NCI-H446 (cell line): ENCODE results near the gene MEI4.
"Not testable (repeated sequence)": the region's sequence is repeated elsewhere in the genome, so short reads cannot be mapped to it uniquely, and the experiment has no call there.

ENCODE experiments used
- DNase-seq, 2 experiments: peaks; one replicate each; lab custom pipeline; 2025; lab: John Stamatoyannopoulos, UW

Gene MEI4

GRCh38 chr6:77683515-77683914 lies 30.7 kb downstream of the MEI4 start:
- DNase-seq = no peak

- no peak for DNase-seq
These were observed 34.1 kb downstream of the MEI4 start for GRCh38 chr6:77686931-77687330.

- DNase-seq = no peak
These were observed 35.8 kb downstream of the MEI4 start for GRCh38 chr6:77688649-77689048.

- DNase-seq = not testable (repeated sequence)
These were observed 47.3 kb downstream of the MEI4 start for GRCh38 chr6:77700095-77700494.

GRCh38 chr6:77707603-77708002 lies 54.8 kb downstream of the MEI4 start:
- DNase-seq = no peak

GRCh38 chr6:77715588-77715987 lies 62.7 kb downstream of the MEI4 start:
- DNase-seq = no peak

- DNase-seq = no peak
These were observed 63.5 kb downstream of the MEI4 start for GRCh38 chr6:77716311-77716710.

GRCh38 chr6:77736010-77736409 lies 83.2 kb downstream of the MEI4 start:
- DNase-seq = not testable (repeated sequence)

GRCh38 chr6:77740380-77740779 lies 87.5 kb downstream of the MEI4 start:
- no peak for DNase-seq

- DNase-seq = not testable (repeated sequence)
These were observed 99.3 kb downstream of the MEI4 start for GRCh38 chr6:77752156-77752555.

GRCh38 chr6:77762386-77762785 lies 109.5 kb downstream of the MEI4 start:
- DNase-seq = no peak

GRCh38 chr6:77763124-77763523 lies 110.3 kb downstream of the MEI4 start:
- DNase-seq = no peak

- no peak for DNase-seq
These were observed 111.5 kb downstream of the MEI4 start for GRCh38 chr6:77764364-77764763.

- DNase-seq = no peak
These were observed 120.5 kb downstream of the MEI4 start for GRCh38 chr6:77773157-77773822.

- no peak for DNase-seq
These were observed 121.6 kb downstream of the MEI4 start for GRCh38 chr6:77774457-77774856.

- no peak for DNase-seq
These were observed 123.6 kb downstream of the MEI4 start for GRCh38 chr6:77776441-77776840.

- no peak for DNase-seq
These were observed 125.7 kb downstream of the MEI4 start for GRCh38 chr6:77778527-77778926.

GRCh38 chr6:77786935-77787629 lies 134.2 kb downstream of the MEI4 start:
- no peak for DNase-seq

GRCh38 chr6:77796824-77797809 lies 144.3 kb downstream of the MEI4 start:
- no peak for DNase-seq

- no peak for DNase-seq
These were observed 159.5 kb downstream of the MEI4 start for GRCh38 chr6:77812304-77812703.

GRCh38 chr6:77813090-77813489 lies 160.3 kb downstream of the MEI4 start:
- DNase-seq = no peak

GRCh38 chr6:77814119-77814518 lies 161.3 kb downstream of the MEI4 start:
- DNase-seq = no peak

GRCh38 chr6:77815531-77815930 lies 162.7 kb downstream of the MEI4 start:
- DNase-seq = no peak
